ENCODE results near the gene CLEC10A. TPM values are rescaled to one million over a fixed set of nuclear protein-coding genes. Genes with fewer than 3 reads are reported as not detected.

The CLEC10A gene
- total RNA-seq, 1 donor: not detected

- H3K4me3 ChIP-seq (ENCODE audit: low read depth, low read length): no peak overlapping the region
- TF ChIP-seq, protein P1, sequence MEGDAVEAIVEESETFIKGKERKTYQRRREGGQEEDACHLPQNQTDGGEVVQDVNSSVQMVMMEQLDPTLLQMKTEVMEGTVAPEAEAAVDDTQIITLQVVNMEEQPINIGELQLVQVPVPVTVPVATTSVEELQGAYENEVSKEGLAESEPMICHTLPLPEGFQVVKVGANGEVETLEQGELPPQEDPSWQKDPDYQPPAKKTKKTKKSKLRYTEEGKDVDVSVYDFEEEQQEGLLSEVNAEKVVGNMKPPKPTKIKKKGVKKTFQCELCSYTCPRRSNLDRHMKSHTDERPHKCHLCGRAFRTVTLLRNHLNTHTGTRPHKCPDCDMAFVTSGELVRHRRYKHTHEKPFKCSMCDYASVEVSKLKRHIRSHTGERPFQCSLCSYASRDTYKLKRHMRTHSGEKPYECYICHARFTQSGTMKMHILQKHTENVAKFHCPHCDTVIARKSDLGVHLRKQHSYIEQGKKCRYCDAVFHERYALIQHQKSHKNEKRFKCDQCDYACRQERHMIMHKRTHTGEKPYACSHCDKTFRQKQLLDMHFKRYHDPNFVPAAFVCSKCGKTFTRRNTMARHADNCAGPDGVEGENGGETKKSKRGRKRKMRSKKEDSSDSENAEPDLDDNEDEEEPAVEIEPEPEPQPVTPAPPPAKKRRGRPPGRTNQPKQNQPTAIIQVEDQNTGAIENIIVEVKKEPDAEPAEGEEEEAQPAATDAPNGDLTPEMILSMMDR (IDR thresholded peaks at IDR 0.05; ENCODE audit: insufficient read depth, low read depth, low read length): no peak
- no peak for DNase-seq (ENCODE audit: low read depth)
Measured at GRCh38 chr17:7038025-7038862, 41.8 kb downstream of the CLEC10A start.

DNA sequence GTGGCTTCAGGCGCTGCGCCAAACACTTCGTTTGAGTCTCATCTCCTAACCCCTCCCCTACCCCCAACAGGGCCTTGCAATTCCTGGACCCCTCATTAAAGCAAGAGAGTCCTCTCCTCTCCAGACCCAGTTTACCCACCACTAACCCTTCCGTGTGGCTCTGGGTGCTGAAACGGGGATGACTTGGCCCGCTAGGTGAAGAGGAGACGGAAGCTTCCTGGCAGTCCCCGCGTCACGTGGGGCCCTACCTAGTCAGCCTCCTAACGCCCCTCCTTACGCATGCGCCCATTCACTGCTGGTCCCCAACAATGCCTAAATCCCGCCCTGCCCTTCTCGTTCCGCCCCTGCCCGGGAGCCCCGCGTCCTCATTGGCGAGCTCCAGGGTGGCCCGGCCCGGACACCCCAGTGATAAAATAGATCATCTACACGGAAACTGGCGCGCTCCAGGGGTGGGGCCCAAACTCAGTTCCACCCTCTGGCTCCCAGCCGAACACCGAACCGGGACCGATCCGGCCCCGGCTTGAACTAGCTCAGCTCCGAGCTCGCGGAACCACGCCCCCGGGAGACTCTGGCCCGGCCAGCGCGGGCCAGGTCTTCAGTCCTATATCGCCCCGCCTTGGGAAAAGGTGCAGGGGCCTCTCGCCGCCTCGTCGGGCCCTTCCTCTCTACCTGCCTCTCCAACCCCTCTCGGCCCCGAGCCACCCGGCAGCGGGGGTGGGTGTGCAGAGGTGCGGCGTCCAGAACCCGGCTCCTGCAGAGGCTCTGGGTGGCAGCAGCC is 44.3 kb downstream of the CLEC10A start, which contains the start of gene SLC16A13:
Gene SLC16A13, plus strand, starts transcription at position 425 of the 778 bp plus-strand sequence. CDS start 368 bp downstream, outside the sequence.
- TF ChIP-seq, protein P1 (IDR thresholded peaks at IDR 0.05; ENCODE audit: insufficient read depth, low read depth, low read length): no peak
- peak; percentile 93 for DNase-seq (ENCODE audit: low read depth)
- H3K4me3 ChIP-seq (ENCODE audit: low read depth, low read length): peak within 1 kb of the TSS; percentile 84

DNA sequence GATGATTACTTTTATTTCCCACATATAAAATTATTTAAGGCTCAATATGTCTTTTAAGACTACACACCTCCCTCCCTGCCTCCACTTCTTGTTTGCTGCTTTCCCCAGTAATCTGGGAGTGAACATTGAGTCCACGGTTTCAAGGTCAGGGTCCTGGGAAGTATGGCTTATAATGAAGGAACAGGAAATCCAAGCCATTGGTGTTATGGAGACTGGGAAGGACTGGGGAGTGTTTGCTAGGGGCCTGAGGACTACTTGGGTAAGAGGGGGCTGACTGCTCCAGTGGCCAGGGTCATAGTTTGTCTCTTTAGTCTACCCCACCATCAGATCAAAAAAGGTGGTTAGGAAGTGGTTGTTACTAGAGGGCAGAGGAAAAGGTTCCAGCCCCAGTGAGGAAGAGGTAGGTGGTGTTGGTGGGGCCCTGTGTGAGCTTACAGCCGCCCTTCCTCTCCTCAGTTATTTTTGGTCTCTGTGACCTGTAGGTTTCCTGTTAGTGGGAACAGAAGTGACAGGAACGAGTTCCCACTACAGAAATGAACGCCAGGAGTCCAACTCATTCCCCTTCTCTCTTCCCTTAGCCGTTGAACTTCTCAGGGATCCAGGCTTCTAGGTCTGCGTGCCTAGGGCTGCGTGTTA is 45.0 kb downstream of the CLEC10A start:
- TF ChIP-seq, protein P1 (IDR thresholded peaks at IDR 0.05; ENCODE audit: insufficient read depth, low read depth, low read length): no peak
- peak overlapping the region; percentile 84 for H3K4me3 ChIP-seq (ENCODE audit: low read depth, low read length)
- no peak for DNase-seq (ENCODE audit: low read depth)

- TF ChIP-seq, protein P1 (IDR thresholded peaks at IDR 0.05; ENCODE audit: insufficient read depth, low read depth, low read length): no peak
- no peak for DNase-seq (ENCODE audit: low read depth)
- no peak overlapping the region for H3K4me3 ChIP-seq (ENCODE audit: low read depth, low read length)
Measured at GRCh38 chr17:7029659-7030058, 50.4 kb downstream of the CLEC10A start.

GRCh38 chr17:7029096-7029495 is 51.0 kb downstream of the CLEC10A start:
- TF ChIP-seq, protein P1 (IDR thresholded peaks at IDR 0.05; ENCODE audit: insufficient read depth, low read depth, low read length): no peak
- no peak for DNase-seq (ENCODE audit: low read depth)
- no peak overlapping the region for H3K4me3 ChIP-seq (ENCODE audit: low read depth, low read length)

GRCh38 chr17:7027335-7027734 is 52.7 kb downstream of the CLEC10A start:
- DNase-seq (ENCODE audit: low read depth): no peak
- TF ChIP-seq, protein P1 (IDR thresholded peaks at IDR 0.05; ENCODE audit: insufficient read depth, low read depth, low read length): no peak
- no peak overlapping the region for H3K4me3 ChIP-seq (ENCODE audit: low read depth, low read length)

Measured in fibroblast of villous mesenchyme (primary cell).